HepG2 (cell line): ENCODE results near the gene TRMT2A. TPM values are rescaled to one million over a fixed set of nuclear protein-coding genes. Genes with fewer than 3 reads are reported as not detected.

ENCODE experiments used
- ATAC-seq: fragments of 200-7000 bp; cut with Tn5 transposase; 3 replicates; pipeline ENCODE4 v1.9.1; 2020; ENCODE audit warnings: mild to moderate bottlenecking, moderate library complexity
- BruUV-seq: library from RNA; stranded (reverse); fragments of 400-500 nt; replicated peaks from 2 replicates; lab custom pipeline; 2021; lab: Mats Ljungman, UMichigan
- CTCF ChIA-PET: fragments of 300-600 bp; formaldehyde crosslinking; extraction: SDS; loops from one replicate; lab custom pipeline; 2021; ENCODE audit warnings: low total read pairs, inconsistent platforms, low intra/inter-chr PET ratio; lab: Yijun Ruan, JAX
- POLR2A ChIA-PET: fragments of 350-600 bp; sonication (Branson Sonifier 250); formaldehyde crosslinking; loops from one replicate; lab custom pipeline; 2020; ENCODE audit warnings: antibody characterized with exemption, inconsistent platforms; lab: Yijun Ruan, JAX
- DNase-seq: peaks from one replicate; pipeline ENCODE4 v3.0.0-alpha.2; 2015; ENCODE audit warnings: low spot score
- FAIRE-seq: peaks from 3 replicates; lab custom pipeline; 2011; peaks lifted over from hg19 to GRCh38; lab: Jason Lieb, UNC
- H2AFZ ChIP-seq: one replicate; pipeline ENCODE4 v1.6.1; 2011; ENCODE audit warnings: low read length, inconsistent platforms
- H3K27ac ChIP-seq: fragments of 300-600 bp; 3 replicates; pipeline ENCODE4 v1.8.0; 2011; ENCODE audit warnings: mixed run types, mild to moderate bottlenecking, mixed read lengths, low read length, inconsistent platforms; ENCODE audit not compliant: insufficient read depth; ENCODE audit errors: extremely low read length
- H3K27me3 ChIP-seq, 2 experiments: fragments of 200-600 bp in 1 of 2; 2 replicates in 1 of 2; 3 replicates in 1 of 2; pipeline versions ENCODE4 v1.6.0 to v1.8.0; 2011; ENCODE audit warnings: low read length in 2 of 2, mild to moderate bottlenecking in 2 of 2, moderate library complexity in 2 of 2, inconsistent platforms in 1 of 2; ENCODE audit not compliant: insufficient read depth in 2 of 2, control insufficient read depth in 1 of 2
- H3K36me3 ChIP-seq, 2 experiments: fragments of 200-600 bp in 1 of 2; replicated peaks in 1 of 2; 2 replicates in 1 of 2; 3 replicates in 1 of 2; pipeline versions ENCODE4 v1.5.1 to v1.8.0; 2011; ENCODE audit warnings: low read length in 2 of 2, inconsistent platforms in 1 of 2; ENCODE audit not compliant: insufficient read depth in 2 of 2, control insufficient read depth in 1 of 2
- H3K4me1 ChIP-seq: 2 replicates; pipeline ENCODE4 v1.5.1; 2012; ENCODE audit warnings: low read length, inconsistent platforms; ENCODE audit not compliant: insufficient read depth
- H3K4me2 ChIP-seq: 2 replicates; pipeline ENCODE4 v1.6.0; 2011; ENCODE audit warnings: low read depth, low read length, inconsistent platforms
- H3K4me3 ChIP-seq, 3 experiments: fragments of 200-600 bp in 1 of 3; sonication (generic), shearing (Covaris generic) in 1 of 3; replicated peaks in 1 of 3; 2 replicates each; pipeline ENCODE4 v1.5.1; 2011 to 2016; ENCODE audit warnings: low read length in 3 of 3, inconsistent platforms in 2 of 3, low read depth in 2 of 3, mild to moderate bottlenecking in 2 of 3, control low read depth in 1 of 3, mixed read lengths in 1 of 3; ENCODE audit not compliant: insufficient read depth in 1 of 3
- H3K79me2 ChIP-seq: one replicate; pipeline ENCODE4 v1.6.1; 2011; ENCODE audit warnings: low read length, inconsistent platforms; ENCODE audit not compliant: insufficient read depth
- H3K9ac ChIP-seq: 2 replicates; pipeline ENCODE4 v1.6.0; 2011; ENCODE audit warnings: mild to moderate bottlenecking, low read depth, low read length, inconsistent platforms; ENCODE audit not compliant: insufficient read depth
- H3K9me3 ChIP-seq: 2 replicates; pipeline ENCODE4 v1.5.1; 2012; ENCODE audit warnings: mild to moderate bottlenecking, low read length
- H4K20me1 ChIP-seq: 2 replicates; pipeline ENCODE4 v1.6.0; 2011; ENCODE audit warnings: inconsistent platforms, mild to moderate bottlenecking, low read length, moderate library complexity; ENCODE audit not compliant: insufficient read depth
- ASH2L ChIP-seq: fragments of 300-600, 200-600 bp; sonication (generic); IDR thresholded peaks from 2 replicates; pipeline ENCODE4 v1.7.0; 2017; ENCODE audit warnings: low read depth, mild to moderate bottlenecking, moderate library complexity, mixed read lengths, low read length; ENCODE audit not compliant: insufficient read length
- DRAP1 ChIP-seq: IDR thresholded peaks from 2 replicates; pipeline ENCODE4 v1.6.1; 2016; ENCODE audit warnings: missing genetic modification reagents, missing compliant biosample characterization
- HHEX ChIP-seq: IDR thresholded peaks from 2 replicates; pipeline ENCODE4 v1.6.1; 2016; ENCODE audit warnings: control low read depth
- HNF1B ChIP-seq: sonication (generic); formaldehyde crosslinking; IDR thresholded peaks from 2 replicates; pipeline ENCODE4 v1.5.1; 2020; ENCODE audit warnings: mild to moderate bottlenecking, moderate library complexity, missing genetic modification reagents
- PAF1 ChIP-seq: IDR thresholded peaks from 2 replicates; pipeline ENCODE4 v1.6.1; 2016; ENCODE audit warnings: missing genetic modification reagents, missing compliant biosample characterization
- SAP130 ChIP-seq: IDR thresholded peaks from 2 replicates; pipeline ENCODE4 v1.6.1; 2016; ENCODE audit warnings: low read depth
- SMAD9 ChIP-seq: sonication (generic); formaldehyde crosslinking; IDR thresholded peaks from 2 replicates; pipeline ENCODE4 v1.5.1; 2020; ENCODE audit warnings: mild to moderate bottlenecking, missing genetic modification reagents
- TFAP4 ChIP-seq: sonication (generic); IDR thresholded peaks from 2 replicates; pipeline ENCODE4 v1.6.1; 2016; ENCODE audit warnings: low read depth, borderline replicate concordance
- THAP7 ChIP-seq: sonication (generic); formaldehyde crosslinking; IDR thresholded peaks from 2 replicates; pipeline ENCODE4 v1.8.1; 2023; ENCODE audit warnings: mild to moderate bottlenecking, missing genetic modification reagents
- THAP8 ChIP-seq: sonication (generic); formaldehyde crosslinking; IDR thresholded peaks from 2 replicates; pipeline ENCODE4 v1.5.1; 2020; ENCODE audit warnings: missing genetic modification reagents, mild to moderate bottlenecking, borderline replicate concordance
- ZHX1 ChIP-seq: sonication (generic); formaldehyde crosslinking; IDR thresholded peaks from 2 replicates; pipeline ENCODE4 v1.8.1; 2022; ENCODE audit warnings: low read depth, mild to moderate bottlenecking, missing genetic modification reagents
- ZNF124 ChIP-seq: sonication (generic); formaldehyde crosslinking; IDR thresholded peaks from 2 replicates; pipeline ENCODE4 v1.4.0; 2020; ENCODE audit warnings: missing genetic modification reagents
- ZNF44 ChIP-seq: sonication (generic); formaldehyde crosslinking; IDR thresholded peaks from 2 replicates; pipeline ENCODE4 v1.5.1; 2020; ENCODE audit warnings: mild to moderate bottlenecking, missing genetic modification reagents
- WGBS: methylation state at CpG from one replicate; pipeline ENCODE4 v1.1.6; 2017; ENCODE audit warnings: low lambda C conversion rate; 5-methylcytosine and 5-hydroxymethylcytosine counted together
- in situ Hi-C: cut with HindIII; loops from 2 replicates; pipeline ENCODE4 v1.10.0; 2017; ENCODE audit warnings: low pct_unique_long_range_greater_than_20kb; ENCODE audit not compliant: extremely low pct_ligation_motif_present
- intact Hi-C: fragments of 100-400 bp; cut with micrococcal nuclease; formaldehyde crosslinking; loops from one replicate; pipeline ENCODE4 v1.10.0; 2022; ENCODE audit not compliant: unreplicated experiment
- polyA plus RNA-seq, 8 experiments: library from polyadenylated mRNA; depleted of rRNA in 3 of 8; stranded (reverse) in 7 of 8; unstranded in 1 of 8; fragments of >200 nt; fragmentation: Illumina TruSeq in 4 of 8; extraction: Trizol in 4 of 8; gene quantifications; 2 replicates each; pipeline versions ENCODE4 v1.2.1 to v1.2.3, GENCODE V29; 2011 to 2016; ENCODE audit warnings: low read depth in 4 of 8, missing spikeins in 1 of 8, mixed read lengths in 1 of 8; ENCODE audit not compliant: insufficient read depth in 1 of 8
- total RNA-seq, 5 experiments: library from RNA; depleted of rRNA; stranded (reverse); fragments of >200 nt; fragmentation: Illumina TruSeq; extraction: Trizol; gene quantifications; 2 replicates each; pipeline ENCODE4 v1.2.3, GENCODE V29; 2016; ENCODE audit warnings: low read depth in 1 of 5

The TRMT2A gene
- total and polyA plus RNA-seq, 2 of the 13 experiments (the other 11 are each of a cell fraction or from before 2014, with no cell fraction given): 24.0 to 30.3 TPM

GRCh38 chr22:20156611-20157429, 39.8 kb upstream of the TRMT2A start (continued):
- no peak for TF ChIP-seq THAP8 (CRISPR knock-in tag)
- no peak for TF ChIP-seq ZNF44
- TF ChIP-seq HHEX (CRISPR knock-in tag): no peak
- no peak for TF ChIP-seq ZHX1 (CRISPR knock-in tag)
- TF ChIP-seq ZNF124 (CRISPR knock-in tag): no peak

- FAIRE-seq: no peak
- in situ Hi-C loops: loop anchor here (5.0 to 25.0 kb wide), 3 partner anchors 79 to 1194 kb away; no protein-coding TSS in a partner anchor
- CTCF ChIA-PET: interaction anchor here (1.2 to 4.1 kb wide), 3 partner anchors 112 to 300 kb away, joined by 3 to 28 read pairs (median 4); partner anchors contain the start of gene RTN4R
Observed at GRCh38 chr22:20156042-20156389, 39.0 kb upstream of the TRMT2A start.

More at GRCh38 chr22:20156042-20156389, 39.0 kb upstream of the TRMT2A start:
- Histone ChIP-seq H2AFZ (no peak overlapping the region), H3K27ac (no peak overlapping the region), H3K9me3 (no peaks in the 10 kb centered on the region), H3K4me3 (no peak overlapping the region), H3K27me3 (peaks cover 17 to 57% of the 10 kb centered on the region in 2 experiments), H3K36me3 (no peaks in the 10 kb centered on the region), H4K20me1 (no peaks in the 10 kb centered on the region), H3K4me1 (no peaks in the 10 kb centered on the region), H3K79me2 (no peaks in the 10 kb centered on the region), H3K4me2 (no peak overlapping the region), H3K9ac (no peak overlapping the region)
- POLR2A ChIA-PET: no interaction called here
- TF ChIP-seq HNF1B (CRISPR knock-in tag) (no peak), DRAP1 (no peak), ASH2L (no peak), SAP130 (CRISPR knock-in tag) (no peak), SMAD9 (no peak), TFAP4 (no peak), PAF1 (CRISPR knock-in tag) (no peak), THAP7 (no peak)
- no TSS peak for BruUV-seq
- intact Hi-C loops: no loop called here
- ATAC-seq: no peak
- 0% methylated on average over 5 of the region's 7 CpGs for WGBS
- DNase-seq: no peak
